B cell (primary cell): ENCODE measurements around the gene RNF11. TPM values are rescaled to one million over a fixed set of nuclear protein-coding genes. Genes with fewer than 3 reads are reported as not detected.

ENCODE experiments used
- ATAC-seq: fragments of 200-7000 bp; cut with Tn5 transposase; one replicate; pipeline ENCODE4 v1.10.0; 2021; ENCODE audit warnings: low read depth, mild to moderate bottlenecking, moderate number of reproducible peaks, moderate library complexity
- CTCF ChIA-PET: fragments of 350-600 bp; sonication (Branson Sonifier 250); formaldehyde crosslinking; loops from one replicate; lab custom pipeline; 2021; ENCODE audit warnings: antibody characterized with exemption, inconsistent platforms; lab: Charles Lee
- POLR2A ChIA-PET: fragments of 350-600 bp; sonication (Branson Sonifier 250); formaldehyde crosslinking; loops from one replicate; lab custom pipeline; 2021; ENCODE audit warnings: antibody characterized with exemption; lab: Charles Lee
- DNase-seq: peaks from one replicate; pipeline ENCODE4 v3.0.0; 2013
- H2AFZ ChIP-seq: 2 replicates; pipeline ENCODE4 v1.6.1; 2012; ENCODE audit warnings: mild to moderate bottlenecking, low read depth, low read length; ENCODE audit not compliant: insufficient read depth, poor library complexity, severe bottlenecking
- H3K27ac ChIP-seq, 2 donors: 1 replicate in 1 of 2; 2 replicates in 1 of 2; pipeline ENCODE4 v1.5.1; 2012 to 2013; ENCODE audit warnings: low read length in 2 of 2, mild to moderate bottlenecking in 2 of 2, moderate library complexity in 1 of 2
- H3K27me3 ChIP-seq, 4 experiments: fragments of 200-600 bp in 1 of 4; sonication (generic) in 1 of 4; replicated peaks in 1 of 4; 1 replicate in 2 of 4; 2 replicates in 2 of 4; pipeline versions ENCODE4 v1.6.1 to v1.7.0; 2013 to 2016; ENCODE audit warnings: low read length in 3 of 4, mild to moderate bottlenecking in 2 of 4, mixed read lengths in 1 of 4, moderate library complexity in 1 of 4; ENCODE audit not compliant: insufficient read depth in 4 of 4, control insufficient read depth in 3 of 4; ENCODE audit errors: control extremely low read depth in 1 of 4
- H3K36me3 ChIP-seq, 2 experiments: replicated peaks in 1 of 2; 1 replicate in 1 of 2; 2 replicates in 1 of 2; pipeline versions ENCODE4 v1.6.1 to v1.7.1; 2013; ENCODE audit warnings: low read length in 1 of 2; ENCODE audit not compliant: insufficient read depth in 2 of 2, control insufficient read depth in 1 of 2; ENCODE audit errors: control extremely low read depth in 1 of 2, extremely low read depth in 1 of 2
- H3K4me1 ChIP-seq, 2 donors: fragments of 200-600 bp in 1 of 2; sonication (generic) in 1 of 2; 1 replicate in 1 of 2; 2 replicates in 1 of 2; pipeline versions ENCODE4 v1.5.1 to v1.6.1; 2013 to 2017; ENCODE audit warnings: low read length in 2 of 2; ENCODE audit not compliant: control insufficient read depth in 2 of 2, insufficient read depth in 2 of 2
- H3K4me2 ChIP-seq: replicated peaks from 2 replicates; pipeline ENCODE3; 2012; ENCODE audit warnings: mild to moderate bottlenecking, low read depth, low read length; ENCODE audit not compliant: poor library complexity, severe bottlenecking
- H3K4me3 ChIP-seq, 5 experiments: fragments of 200-600 bp in 1 of 5; sonication (generic) in 1 of 5; 1 replicate in 3 of 5; 2 replicates in 2 of 5; pipeline versions ENCODE4 v1.5.1 to v1.7.0; 2011 to 2016; ENCODE audit warnings: low read length in 4 of 5, mild to moderate bottlenecking in 4 of 5, low read depth in 2 of 5, control low read depth in 1 of 5, moderate library complexity in 1 of 5; ENCODE audit not compliant: insufficient read depth in 1 of 5; ENCODE audit errors: control extremely low read depth in 1 of 5, extremely low read depth in 1 of 5
- H3K79me2 ChIP-seq: fragments of 200-600 bp; sonication (generic); one replicate; pipeline ENCODE4 v1.6.0; 2016; ENCODE audit warnings: low read length; ENCODE audit not compliant: control insufficient read depth, insufficient read depth
- H3K9ac ChIP-seq: fragments of 200-600 bp; sonication (generic); 2 replicates; pipeline ENCODE4 v1.6.1; 2017; ENCODE audit warnings: mild to moderate bottlenecking, low read length, moderate library complexity
- H3K9me3 ChIP-seq, 3 donors: one replicate each; pipeline versions ENCODE4 v1.6.1 to v1.7.1; 2013; ENCODE audit warnings: low read length in 2 of 3; ENCODE audit not compliant: control insufficient read depth in 2 of 3, insufficient read depth in 1 of 3; ENCODE audit errors: control extremely low read depth in 1 of 3
- H4K20me1 ChIP-seq: 2 replicates; pipeline ENCODE4 v1.6.0; 2012; ENCODE audit warnings: mild to moderate bottlenecking, low read length; ENCODE audit not compliant: insufficient read depth, control insufficient read depth, poor library complexity, severe bottlenecking
- H3K27ac Mint-ChIP-seq: one replicate; pipeline ENCODE4 v1.8.0; 2021; ENCODE audit warnings: mixed read lengths
- H3K27me3 Mint-ChIP-seq: one replicate; pipeline ENCODE4 v1.8.0; 2021; ENCODE audit warnings: mixed read lengths
- H3K4me1 Mint-ChIP-seq: one replicate; pipeline ENCODE4 v1.8.0; 2021; ENCODE audit warnings: mixed read lengths
- H3K4me3 Mint-ChIP-seq: one replicate; pipeline ENCODE4 v1.8.0; 2021; ENCODE audit warnings: mixed read lengths
- H3K9me3 Mint-ChIP-seq: one replicate; pipeline ENCODE4 v1.8.0; 2022; ENCODE audit warnings: mixed read lengths; ENCODE audit not compliant: insufficient read depth
- EZH2 ChIP-seq: IDR thresholded peaks from 2 replicates; pipeline ENCODE4 v1.6.1; 2012; ENCODE audit warnings: borderline replicate concordance, low read depth, mild to moderate bottlenecking, moderate library complexity, low read length; ENCODE audit not compliant: insufficient read depth, poor library complexity, severe bottlenecking
- WGBS: methylation state at CpG from one replicate; pipeline ENCODE4 v1.1.5; 2013; ENCODE audit warnings: missing lambda C conversion rate; ENCODE audit not compliant: insufficient coverage; 5-methylcytosine and 5-hydroxymethylcytosine counted together
- intact Hi-C: fragments of 100-400 bp; cut with micrococcal nuclease; formaldehyde crosslinking; loops from one replicate; pipeline ENCODE4 v1.10.0; 2022
- polyA plus RNA-seq: library from polyadenylated mRNA; depleted of rRNA; stranded (reverse); fragments of >200 nt; gene quantifications from 2 replicates; pipeline ENCODE4 v1.2.3, GENCODE V29; 2012
- total RNA-seq, 2 donors: library from RNA; stranded (reverse); fragments of 120-200 nt in 1 of 2; gene quantifications; 1 replicate in 1 of 2; 2 replicates in 1 of 2; pipeline versions ENCODE4 v1.2.3 to v1.2.4, GENCODE V29; 2013 to 2022
- TF ChIP-seq, protein P1 (sequence below): fragments of 200-600 bp; IDR thresholded peaks from one replicate; pipeline ENCODE4 v1.8.0; 2022; ENCODE audit warnings: antibody characterized with exemption, mild to moderate bottlenecking

RNF11 gene
- total and polyA plus RNA-seq, 2 donors (not counting 1 experiment from before 2014, with no cell fraction given), result 10.0 to 20.6 TPM

DNA sequence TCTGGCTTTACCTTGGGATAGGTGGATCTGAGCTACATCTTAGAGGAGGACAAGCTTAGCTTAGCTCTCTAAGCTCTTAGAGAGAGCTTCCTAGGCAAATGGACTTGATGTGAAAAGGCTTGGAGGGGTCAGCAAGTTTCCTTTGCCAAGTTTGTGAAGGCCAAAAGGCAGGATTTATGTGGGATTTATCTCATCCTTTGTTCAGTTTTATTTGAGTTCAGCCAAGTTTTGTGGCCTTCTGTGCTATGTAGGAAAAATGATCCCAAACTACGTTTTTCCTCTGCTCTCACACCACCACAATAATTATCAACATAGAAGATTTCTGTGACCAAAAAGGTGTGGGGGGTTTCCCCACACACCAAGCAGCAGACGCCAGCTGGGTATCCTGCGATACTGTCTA lies 26.0 kb upstream of the RNF11 start:
- no peak for DNase-seq
- intact Hi-C loops, result no loop called here
- ChIA-PET POLR2A (no interaction called here), CTCF (interaction anchor here (0.6 to 1.1 kb wide), 2 partner anchors 9 to 19 kb away, joined by 3 to 5 read pairs; no protein-coding TSS in a partner anchor)
- Mint-ChIP-seq H3K4me1 (peaks cover 8% of the 10 kb centered on the region), H3K27ac (no peak overlapping the region), H3K9me3 (no peaks in the 10 kb centered on the region), H3K27me3 (no peaks in the 10 kb centered on the region), H3K4me3 (no peak overlapping the region)
- Histone ChIP-seq H3K4me1 (peaks cover 0 to 4% of the 10 kb centered on the region in 2 donors), H3K27ac (no peak overlapping the region), H4K20me1 (no peaks in the 10 kb centered on the region), H2AFZ (no peak overlapping the region), H3K9me3 (no peaks in the 10 kb centered on the region), H3K27me3 (no peaks in the 10 kb centered on the region), H3K36me3 (no peaks in the 10 kb centered on the region), H3K79me2 (no peaks in the 10 kb centered on the region), H3K9ac (no peak overlapping the region), H3K4me3 (no peak overlapping the region), H3K4me2 (no peak overlapping the region)
- no peak for ATAC-seq
- 95% methylated on average over 2 of the region's 3 CpGs for WGBS
- no peak for TF ChIP-seq EZH2
- TF ChIP-seq, protein P1, sequence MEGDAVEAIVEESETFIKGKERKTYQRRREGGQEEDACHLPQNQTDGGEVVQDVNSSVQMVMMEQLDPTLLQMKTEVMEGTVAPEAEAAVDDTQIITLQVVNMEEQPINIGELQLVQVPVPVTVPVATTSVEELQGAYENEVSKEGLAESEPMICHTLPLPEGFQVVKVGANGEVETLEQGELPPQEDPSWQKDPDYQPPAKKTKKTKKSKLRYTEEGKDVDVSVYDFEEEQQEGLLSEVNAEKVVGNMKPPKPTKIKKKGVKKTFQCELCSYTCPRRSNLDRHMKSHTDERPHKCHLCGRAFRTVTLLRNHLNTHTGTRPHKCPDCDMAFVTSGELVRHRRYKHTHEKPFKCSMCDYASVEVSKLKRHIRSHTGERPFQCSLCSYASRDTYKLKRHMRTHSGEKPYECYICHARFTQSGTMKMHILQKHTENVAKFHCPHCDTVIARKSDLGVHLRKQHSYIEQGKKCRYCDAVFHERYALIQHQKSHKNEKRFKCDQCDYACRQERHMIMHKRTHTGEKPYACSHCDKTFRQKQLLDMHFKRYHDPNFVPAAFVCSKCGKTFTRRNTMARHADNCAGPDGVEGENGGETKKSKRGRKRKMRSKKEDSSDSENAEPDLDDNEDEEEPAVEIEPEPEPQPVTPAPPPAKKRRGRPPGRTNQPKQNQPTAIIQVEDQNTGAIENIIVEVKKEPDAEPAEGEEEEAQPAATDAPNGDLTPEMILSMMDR, result no peak

DNA sequence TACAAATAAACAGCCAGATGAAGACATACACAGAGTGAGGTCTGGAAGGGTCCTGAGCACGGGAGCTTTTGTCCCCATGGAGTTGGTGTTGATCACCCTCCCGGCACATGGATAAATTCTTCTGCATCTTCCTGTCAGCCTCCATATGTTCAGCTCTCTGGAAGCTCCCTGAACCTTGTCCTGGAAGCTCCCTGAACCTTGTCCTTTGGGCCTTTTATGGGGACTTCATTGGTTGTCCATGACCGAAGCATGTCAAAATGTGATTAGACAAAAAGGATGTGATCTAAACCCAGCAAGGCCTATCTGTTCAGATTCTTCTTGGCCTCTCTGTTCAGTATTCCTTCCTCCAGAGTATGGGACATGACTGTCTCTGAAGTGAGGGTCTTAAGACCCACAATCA lies 25.4 kb upstream of the RNF11 start:
- intact Hi-C loops, result no loop called here
- ATAC-seq, result no peak
- Histone ChIP-seq H3K27ac (no peak overlapping the region), H3K27me3 (no peaks in the 10 kb centered on the region), H3K36me3 (no peaks in the 10 kb centered on the region), H2AFZ (no peak overlapping the region), H4K20me1 (no peaks in the 10 kb centered on the region), H3K4me1 (peaks cover 0 to 4% of the 10 kb centered on the region in 2 donors), H3K4me2 (no peak overlapping the region), H3K9me3 (no peaks in the 10 kb centered on the region), H3K79me2 (no peaks in the 10 kb centered on the region), H3K9ac (no peak overlapping the region), H3K4me3 (no peak overlapping the region)
- H3K27ac Mint-ChIP-seq, result no peak overlapping the region
- TF ChIP-seq EZH2, result no peak
- TF ChIP-seq, protein P1, result no peak
- DNase-seq, result no peak
- POLR2A ChIA-PET, result no interaction called here
- WGBS, result 91% methylated on average over 2 of the region's 3 CpGs
- no peak overlapping the region for H3K4me3 Mint-ChIP-seq
- H3K4me1 Mint-ChIP-seq, result peaks cover 10% of the 10 kb centered on the region
- no peaks in the 10 kb centered on the region for H3K27me3 Mint-ChIP-seq
- H3K9me3 Mint-ChIP-seq, result no peaks in the 10 kb centered on the region
- CTCF ChIA-PET, result interaction anchor here (0.6 to 1.1 kb wide), 2 partner anchors 8 to 19 kb away, joined by 3 to 5 read pairs; no protein-coding TSS in a partner anchor
